GM21360 (cell line): ENCODE measurements around the gene LDHD.
"Not testable (repeated sequence)": the region's sequence is repeated elsewhere in the genome, so short reads cannot be mapped to it uniquely, and the experiment has no call there.

ENCODE experiments used
- ATAC-seq: cut with Tn5 transposase; IDR thresholded peaks from one replicate; pipeline ENCODE4 v1.9.1; 2021; ENCODE audit warnings: mild to moderate bottlenecking, moderate library complexity; ENCODE audit not compliant: unreplicated experiment

LDHD gene

GRCh38 chr16:75116081-75116910 lies at the start of gene LDHD:
Gene LDHD (minus strand): TSS chr16:75116780. CDS start chr16:75116720, 60 bp downstream.
- ATAC-seq = no peak

- ATAC-seq = no peak
These were observed 43.8 kb upstream of the LDHD start for GRCh38 chr16:75160386-75160785.

GRCh38 chr16:75152635-75153034 lies 36.1 kb upstream of the LDHD start:
- ATAC-seq = no peak

- ATAC-seq = no peak
These were observed 35.2 kb upstream of the LDHD start for GRCh38 chr16:75151798-75152197.

GRCh38 chr16:75148311-75149195 lies 32.0 kb upstream of the LDHD start, which contains the start of gene ZFP1:
Gene ZFP1 (plus strand): TSS chr16:75148524. CDS start chr16:75152952, 4,428 bp downstream.
- ATAC-seq = peak; percentile 71

GRCh38 chr16:75147968-75148310 lies 31.4 kb upstream of the LDHD start:
- ATAC-seq = no peak

GRCh38 chr16:75143941-75144340 lies 27.4 kb upstream of the LDHD start:
- ATAC-seq = no peak

- ATAC-seq = no peak
These were observed 22.9 kb upstream of the LDHD start for GRCh38 chr16:75139498-75139897.

- ATAC-seq = no peak
These were observed 22.1 kb upstream of the LDHD start for GRCh38 chr16:75138636-75139035.

- ATAC-seq = no peak
These were observed 21.7 kb upstream of the LDHD start for GRCh38 chr16:75138233-75138632.

- ATAC-seq = no peak
These were observed 14.5 kb upstream of the LDHD start for GRCh38 chr16:75131081-75131480.

- ATAC-seq = no peak
These were observed 13.7 kb upstream of the LDHD start for GRCh38 chr16:75130150-75130771.

GRCh38 chr16:75129421-75130149 lies 13.0 kb upstream of the LDHD start:
- ATAC-seq = not testable (repeated sequence)

GRCh38 chr16:75127713-75128415 lies 11.3 kb upstream of the LDHD start:
- ATAC-seq = no peak

GRCh38 chr16:75122609-75123008 lies 6.0 kb upstream of the LDHD start:
- ATAC-seq = no peak

- no peak for ATAC-seq
These were observed 5.5 kb upstream of the LDHD start for GRCh38 chr16:75121949-75122568.

- ATAC-seq = no peak
These were observed 3.7 kb upstream of the LDHD start for GRCh38 chr16:75120253-75120652.

GRCh38 chr16:75118943-75119539 lies 2.5 kb upstream of the LDHD start:
- ATAC-seq = no peak

GRCh38 chr16:75116911-75117245 lies 298 bp upstream of the LDHD start:
- no peak for ATAC-seq
